GM21723 (cell line): Measurements from ENCODE around the gene ELAVL2.

Experiments used
- ATAC-seq: cut with Tn5 transposase; IDR thresholded peaks from one replicate; pipeline ENCODE4 v1.9.1; 2021; ENCODE audit warnings: mild to moderate bottlenecking, moderate library complexity; ENCODE audit not compliant: unreplicated experiment

Gene ELAVL2

GRCh38 chr9:23669776-23670175 is 156.3 kb downstream of the ELAVL2 start:
- no peak for ATAC-seq

- ATAC-seq = no peak
These were observed 160.4 kb downstream of the ELAVL2 start for GRCh38 chr9:23665635-23666034.

GRCh38 chr9:23665051-23665450 is 161.0 kb downstream of the ELAVL2 start:
- ATAC-seq = no peak

GRCh38 chr9:23663946-23664345 is 162.1 kb downstream of the ELAVL2 start:
- no peak for ATAC-seq

- ATAC-seq = no peak
These were observed 162.5 kb downstream of the ELAVL2 start for GRCh38 chr9:23663536-23663935.

GRCh38 chr9:23663125-23663524 is 162.9 kb downstream of the ELAVL2 start:
- no peak for ATAC-seq

GRCh38 chr9:23662320-23662719 is 163.7 kb downstream of the ELAVL2 start:
- no peak for ATAC-seq

GRCh38 chr9:23659346-23660006 is 166.6 kb downstream of the ELAVL2 start:
- no peak for ATAC-seq

- ATAC-seq = no peak
These were observed 167.4 kb downstream of the ELAVL2 start for GRCh38 chr9:23658376-23659258.

- ATAC-seq = no peak
These were observed 175.0 kb downstream of the ELAVL2 start for GRCh38 chr9:23651051-23651450.

- no peak for ATAC-seq
These were observed 177.4 kb downstream of the ELAVL2 start for GRCh38 chr9:23648651-23649050.

- ATAC-seq = no peak
These were observed 181.1 kb downstream of the ELAVL2 start for GRCh38 chr9:23644896-23645295.

GRCh38 chr9:23644326-23644725 is 181.7 kb downstream of the ELAVL2 start:
- no peak for ATAC-seq

GRCh38 chr9:23643656-23644258 is 182.3 kb downstream of the ELAVL2 start:
- no peak for ATAC-seq
